ENCODE results near the gene ARID4B.
A peak's percentile ranks its signal among the peaks of the same experiment; 100 is the strongest.
"Not testable (repeated sequence)": the region's sequence is repeated elsewhere in the genome, so short reads cannot be mapped to it uniquely, and the experiment has no call there.

Gene ARID4B

DNA sequence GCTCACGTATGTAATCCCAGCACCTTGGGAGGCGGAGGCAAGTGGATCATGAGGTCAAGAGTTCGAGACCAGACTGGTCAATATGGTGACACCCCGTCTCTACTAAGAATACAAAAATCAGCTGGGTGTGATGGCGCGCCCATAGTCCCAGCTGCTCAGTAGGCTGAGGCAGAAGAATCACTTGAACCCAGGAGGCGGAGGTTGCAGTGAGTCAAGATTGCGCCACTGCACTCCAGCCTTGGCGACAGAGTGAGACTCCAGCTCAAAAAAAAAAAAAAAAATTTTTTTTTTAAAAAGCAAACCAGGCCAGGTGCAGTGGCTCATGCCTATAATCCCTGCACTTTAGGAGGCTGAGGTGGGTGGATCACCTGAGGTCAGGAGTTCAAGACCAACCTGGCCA, 168.7 kb downstream of the ARID4B start:
- DNase-seq: not testable (repeated sequence)

DNA sequence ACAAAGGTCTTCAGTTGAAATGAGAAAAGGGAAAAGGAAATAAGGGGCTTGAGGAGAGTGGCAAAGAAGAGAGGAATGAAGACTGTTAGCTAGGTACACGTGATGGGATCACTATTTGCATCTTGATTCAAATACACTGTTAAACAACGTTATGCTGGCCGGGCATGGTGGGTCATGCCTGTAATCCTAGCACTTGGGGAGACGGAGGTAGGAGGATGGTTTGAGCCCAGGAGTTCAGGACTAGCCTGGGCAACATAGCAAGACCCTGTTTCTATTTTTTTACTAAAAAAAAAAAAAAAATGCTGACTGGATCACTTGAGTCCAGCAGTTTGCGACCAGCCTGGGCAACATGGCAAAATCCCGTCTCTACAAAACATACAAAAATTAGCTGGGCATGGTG, 169.3 kb downstream of the ARID4B start:
- DNase-seq: no peak

DNA sequence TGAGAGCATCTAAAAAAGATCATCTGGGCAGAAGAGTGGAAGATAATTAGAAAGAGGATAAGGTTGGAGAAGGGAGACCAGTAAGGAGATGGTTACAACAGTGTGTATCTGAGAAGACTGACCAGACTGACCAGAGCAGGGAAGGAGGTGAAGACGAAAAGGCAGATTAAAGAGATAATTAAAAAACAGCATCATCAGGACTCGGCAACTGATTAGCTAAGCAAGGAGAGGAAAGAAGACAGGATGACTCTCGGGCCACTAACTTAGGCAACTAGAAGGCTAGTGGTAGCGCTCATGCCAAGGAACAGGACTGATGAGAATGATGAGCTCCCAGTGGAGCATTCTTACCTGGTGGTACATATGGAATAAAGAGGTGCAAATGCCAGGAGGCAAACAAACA, 170.8 kb downstream of the ARID4B start:
- no peak for DNase-seq

DNA sequence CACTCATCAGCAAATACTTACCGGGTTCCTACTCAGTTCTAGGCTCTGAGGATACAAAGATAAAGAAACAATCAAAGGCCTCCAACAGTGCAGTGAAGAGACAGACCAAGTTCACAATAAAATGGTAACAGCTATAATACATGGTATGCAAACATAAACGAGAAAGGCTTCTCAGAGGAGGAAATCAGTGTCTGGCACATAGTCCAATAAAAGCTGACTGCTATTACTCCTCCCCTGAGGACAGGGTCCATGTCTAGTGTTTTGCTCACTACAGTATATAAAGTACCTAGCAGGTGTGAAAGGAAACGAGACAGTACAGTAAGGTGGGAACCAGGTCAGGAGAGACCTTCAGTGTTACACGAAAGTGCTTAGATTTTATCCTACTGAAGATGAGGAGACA, 171.2 kb downstream of the ARID4B start:
- DNase-seq: no peak

DNA sequence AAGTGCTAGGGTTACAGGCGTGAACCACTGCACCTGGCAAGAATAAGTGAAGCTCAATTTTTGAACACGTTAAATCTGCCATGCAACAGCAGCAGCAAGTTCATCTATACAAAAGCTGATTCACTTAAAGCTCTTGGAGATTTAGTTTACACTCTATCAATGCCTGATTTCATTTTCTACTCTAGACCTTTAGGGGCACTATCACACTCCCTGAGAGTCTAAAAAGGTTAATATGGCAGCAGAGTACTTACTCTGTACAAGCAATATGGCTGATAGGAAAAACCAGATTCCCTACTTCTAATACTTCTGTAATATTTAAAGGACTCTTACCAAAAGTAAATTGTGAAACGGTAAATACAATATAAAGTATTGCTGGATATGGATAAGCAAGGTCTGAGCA, 171.7 kb downstream of the ARID4B start:
- no peak for DNase-seq

DNA sequence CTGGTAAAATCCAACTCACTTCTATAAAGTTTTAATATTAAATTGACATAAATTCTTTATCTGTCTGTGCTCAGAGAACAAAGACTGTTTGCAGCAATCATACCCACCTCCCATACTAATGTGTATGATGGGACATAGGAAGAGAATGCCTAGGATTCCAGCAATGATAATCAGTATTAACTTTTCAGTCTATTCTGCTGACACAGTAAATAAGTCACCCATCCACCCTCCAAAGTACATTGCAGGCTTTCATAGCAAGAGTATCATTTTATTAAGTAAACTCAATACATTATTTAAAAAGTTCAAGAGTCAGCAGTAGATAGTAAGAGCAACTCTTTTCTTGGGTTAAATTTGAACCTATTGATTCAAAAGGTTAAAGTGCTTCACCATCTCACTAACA, 175.7 kb downstream of the ARID4B start:
- no peak for DNase-seq

DNA sequence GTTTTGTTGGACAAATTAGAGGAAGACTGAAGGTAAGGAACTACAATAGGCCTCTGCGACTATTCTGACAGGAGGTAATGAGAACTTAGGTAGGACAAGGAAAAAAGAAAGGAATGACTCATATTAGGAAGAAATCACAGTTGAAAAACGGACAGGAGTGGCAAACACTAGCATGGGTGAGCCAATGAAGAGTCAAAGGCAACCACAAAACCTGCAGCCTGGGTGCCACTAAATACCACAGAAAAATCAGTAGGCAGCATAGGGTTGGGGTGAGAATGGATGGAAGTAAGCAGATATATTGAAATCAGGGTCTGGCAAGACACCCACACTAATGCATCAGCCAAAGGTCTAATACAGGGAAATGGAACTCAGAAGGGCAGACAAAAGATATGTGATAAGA, 176.9 kb downstream of the ARID4B start:
- no peak for DNase-seq

DNA sequence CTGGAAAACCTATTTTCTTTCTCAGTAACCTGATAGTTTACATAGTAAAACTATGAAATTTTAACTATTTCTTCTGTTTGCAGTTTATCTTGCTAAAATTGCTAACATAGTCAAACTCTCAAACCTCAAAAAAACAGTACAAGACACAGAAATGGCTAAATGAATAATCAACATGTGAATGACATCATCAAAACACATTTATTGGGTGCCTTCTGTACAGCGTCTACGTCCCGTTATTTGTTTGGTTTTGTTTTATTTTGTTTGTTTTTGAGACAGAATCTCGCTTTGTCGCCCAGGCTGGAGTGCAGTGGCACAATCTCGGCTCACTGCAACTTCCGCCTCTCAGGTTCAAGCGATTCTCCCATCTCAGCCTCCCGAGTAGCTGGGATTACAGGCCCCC, 178.2 kb downstream of the ARID4B start:
- no peak for DNase-seq

DNA sequence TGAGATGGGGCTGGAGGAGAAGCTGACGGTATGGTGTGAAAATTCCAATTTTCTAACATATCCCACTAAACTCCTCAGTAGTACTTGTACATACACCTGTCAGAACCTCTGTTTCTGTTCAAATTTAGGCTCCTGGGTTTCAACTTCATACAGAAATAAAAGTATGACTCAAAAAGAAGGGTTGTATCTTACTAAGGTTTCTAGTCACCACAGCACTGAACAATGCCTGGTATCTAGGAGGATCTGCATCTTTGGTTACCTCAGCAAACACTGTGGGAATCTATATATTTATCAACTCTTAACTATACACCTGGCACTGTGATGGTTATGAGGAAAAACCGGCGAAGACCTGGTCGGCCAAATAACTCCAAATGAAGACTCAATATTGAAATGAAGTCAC, 180.7 kb downstream of the ARID4B start:
- DNase-seq: no peak

DNA sequence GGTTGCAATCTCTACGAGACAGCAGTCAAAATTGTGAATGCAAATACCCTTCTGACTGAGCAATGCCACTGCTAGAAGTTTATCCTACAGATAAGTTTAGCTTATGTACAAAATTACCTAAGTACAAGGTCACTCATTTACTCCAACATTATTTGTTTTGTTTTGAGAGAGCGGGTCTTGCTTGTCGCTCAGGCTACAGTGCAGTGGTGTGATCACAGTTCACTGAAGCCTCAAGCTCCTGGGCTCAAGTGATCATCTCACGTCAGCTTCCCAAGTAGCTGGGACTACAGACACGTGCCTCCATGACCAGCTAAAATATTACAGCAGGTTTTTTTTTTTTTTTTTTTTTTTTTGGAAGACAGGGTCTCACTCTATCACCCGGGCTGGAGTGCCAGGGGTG, 182.3 kb downstream of the ARID4B start:
- no peak for DNase-seq

DNA sequence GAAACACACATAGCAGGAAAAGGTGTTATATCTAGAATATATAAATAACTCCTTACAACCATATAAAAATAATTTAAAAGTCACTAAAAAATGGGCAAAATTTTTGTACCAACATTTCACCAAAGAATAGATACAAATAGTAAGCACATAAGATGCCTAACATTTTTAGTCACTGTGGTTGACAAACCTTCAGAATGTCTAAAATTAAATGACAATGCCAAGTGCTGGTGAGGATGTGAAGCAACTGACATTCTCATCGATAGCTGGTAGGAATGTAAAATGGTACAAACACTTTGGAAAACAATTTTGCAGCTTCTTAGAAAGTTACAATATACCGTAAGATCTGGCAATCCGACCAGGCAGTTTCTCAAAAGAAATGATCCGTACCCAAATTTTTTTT, 185.0 kb downstream of the ARID4B start:
- no peak for DNase-seq

DNA sequence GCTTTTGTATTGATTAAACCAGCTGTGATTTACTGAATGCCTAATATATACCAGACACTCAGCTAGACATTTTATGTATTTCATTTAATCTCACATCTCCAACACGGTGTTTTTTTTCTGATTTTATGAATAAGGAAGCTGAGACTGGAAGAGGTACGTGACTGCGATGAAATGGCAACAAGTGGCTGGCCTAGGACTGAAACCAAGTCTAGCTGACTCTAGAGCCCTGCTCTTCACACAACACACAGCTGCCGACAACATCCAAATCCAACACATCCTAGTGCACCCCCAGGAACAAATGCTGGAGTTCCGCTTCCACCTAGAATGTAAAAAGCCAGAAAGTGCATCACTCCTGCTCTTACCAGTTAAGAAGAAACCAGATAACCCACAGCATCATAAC, 188.7 kb downstream of the ARID4B start:
- no peak for DNase-seq

DNA sequence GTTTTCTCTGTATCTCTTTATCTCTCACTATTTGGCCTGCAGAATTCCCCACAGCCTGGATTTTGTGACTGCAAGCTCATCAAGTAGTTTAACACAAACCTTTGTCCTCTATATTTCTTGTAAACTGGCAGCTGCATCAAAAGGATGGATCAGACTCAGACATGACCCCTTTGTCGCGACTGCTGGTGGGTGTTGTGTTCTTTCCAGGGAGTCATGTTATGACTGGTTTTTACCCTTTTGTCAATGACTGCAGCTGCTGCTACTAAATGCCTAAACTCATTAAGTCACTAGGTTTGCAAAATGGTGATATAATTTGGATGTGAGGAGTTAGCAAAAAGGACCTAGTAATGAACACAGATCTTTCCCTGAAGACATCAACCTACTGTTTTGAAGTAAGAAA, 189.2 kb downstream of the ARID4B start:
- no peak for DNase-seq

DNA sequence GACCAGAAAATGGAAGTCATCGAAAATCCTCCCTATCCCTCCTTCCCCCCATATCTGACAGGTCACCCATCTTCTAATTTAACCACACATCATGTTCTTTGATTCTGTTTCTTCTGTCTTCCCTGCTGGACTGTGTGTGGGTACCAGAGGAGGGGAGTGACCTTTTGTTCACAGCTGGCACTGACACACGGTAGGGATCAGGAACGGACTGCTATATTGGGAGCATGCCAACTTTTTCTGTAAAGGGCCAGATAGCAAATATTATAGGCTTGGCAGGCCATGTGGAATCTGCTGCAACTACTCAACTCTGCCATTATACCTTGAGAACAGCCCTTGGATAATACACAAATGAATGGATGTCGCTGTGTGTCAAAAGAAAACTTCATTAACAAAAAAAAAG, 191.9 kb downstream of the ARID4B start:
- DNase-seq: no peak

DNA sequence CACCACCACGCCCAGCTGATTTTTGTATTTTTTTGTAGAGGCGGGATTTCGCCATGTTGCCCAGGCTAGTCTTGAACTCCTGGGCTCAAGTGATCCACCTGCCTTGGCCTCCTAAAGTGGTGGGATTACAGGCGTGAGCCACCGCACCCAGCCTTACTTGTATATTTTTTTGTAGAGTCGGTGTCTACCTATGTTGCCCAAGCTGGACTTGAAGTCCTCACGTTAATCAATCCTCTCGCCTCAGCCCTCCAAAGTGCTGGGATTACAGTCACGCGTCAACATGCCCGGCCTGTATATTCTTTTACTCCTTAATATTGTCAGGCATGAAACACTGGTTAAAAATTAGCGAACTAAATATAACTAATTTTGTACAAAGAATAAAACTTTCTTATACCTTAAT, 193.8 kb downstream of the ARID4B start:
- no peak for DNase-seq

DNA sequence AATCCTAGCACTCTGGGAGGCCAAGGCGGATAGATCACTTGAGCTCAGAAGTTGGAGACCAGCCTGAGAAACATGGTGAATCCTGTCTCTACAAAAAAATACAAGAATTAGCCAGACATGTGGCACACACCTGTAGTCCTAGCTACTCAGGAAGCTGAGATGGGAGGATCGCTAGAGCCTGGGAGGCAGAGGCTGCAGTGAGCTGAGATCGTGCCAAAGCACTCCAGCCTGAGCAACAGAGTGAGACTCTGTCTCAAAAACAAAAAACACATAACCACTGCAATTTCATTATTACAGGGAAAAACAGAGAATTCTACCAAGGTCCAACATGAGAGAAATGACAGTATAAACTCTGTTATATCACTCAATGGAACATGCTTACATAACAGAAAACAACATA, 194.9 kb downstream of the ARID4B start:
- no peak for DNase-seq

DNA sequence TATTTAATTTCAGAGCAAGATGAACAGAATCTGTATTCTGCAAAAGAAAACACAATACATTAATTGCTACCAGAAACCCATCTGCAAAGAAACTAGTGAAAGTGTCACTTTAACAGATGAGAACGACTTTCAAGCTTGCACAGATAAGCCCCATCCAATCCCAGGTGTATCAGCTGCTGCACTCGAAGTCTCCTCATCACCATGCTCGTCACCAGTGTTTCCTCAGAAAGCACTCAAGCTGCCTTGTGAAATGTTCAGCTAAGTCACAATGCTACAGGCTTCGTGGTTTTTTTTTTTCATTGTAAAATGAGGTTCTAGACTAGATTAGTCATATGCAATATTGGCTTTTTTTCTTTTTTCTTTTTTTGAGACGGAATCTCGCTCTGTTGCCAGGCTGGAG, 196.0 kb downstream of the ARID4B start:
- no peak for DNase-seq

DNA sequence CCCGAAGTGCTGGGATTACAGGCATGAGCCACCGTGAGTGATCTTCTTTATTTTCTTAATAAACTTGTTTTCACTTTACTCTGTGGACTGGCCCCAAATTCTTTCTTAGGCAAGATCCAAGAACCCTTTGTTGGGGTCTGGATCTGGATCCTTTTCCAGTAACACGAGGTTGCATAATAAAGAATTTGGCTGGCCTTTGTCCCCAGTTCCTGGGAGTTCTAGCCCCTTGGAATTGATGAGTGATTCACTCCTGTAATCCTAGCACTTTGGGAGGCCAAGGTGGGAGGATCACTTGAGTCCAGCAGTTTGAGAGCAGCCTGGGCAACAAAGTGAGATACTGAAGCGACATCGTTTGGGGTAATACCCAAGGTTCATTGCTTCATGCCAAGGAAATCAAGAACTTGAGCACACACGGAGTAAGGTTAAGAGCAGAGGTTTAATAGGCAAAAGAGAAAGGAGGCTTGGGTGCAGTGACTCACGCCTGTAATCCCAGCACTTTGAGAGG, 197.2 kb downstream of the ARID4B start:
- no peak for DNase-seq

DNA sequence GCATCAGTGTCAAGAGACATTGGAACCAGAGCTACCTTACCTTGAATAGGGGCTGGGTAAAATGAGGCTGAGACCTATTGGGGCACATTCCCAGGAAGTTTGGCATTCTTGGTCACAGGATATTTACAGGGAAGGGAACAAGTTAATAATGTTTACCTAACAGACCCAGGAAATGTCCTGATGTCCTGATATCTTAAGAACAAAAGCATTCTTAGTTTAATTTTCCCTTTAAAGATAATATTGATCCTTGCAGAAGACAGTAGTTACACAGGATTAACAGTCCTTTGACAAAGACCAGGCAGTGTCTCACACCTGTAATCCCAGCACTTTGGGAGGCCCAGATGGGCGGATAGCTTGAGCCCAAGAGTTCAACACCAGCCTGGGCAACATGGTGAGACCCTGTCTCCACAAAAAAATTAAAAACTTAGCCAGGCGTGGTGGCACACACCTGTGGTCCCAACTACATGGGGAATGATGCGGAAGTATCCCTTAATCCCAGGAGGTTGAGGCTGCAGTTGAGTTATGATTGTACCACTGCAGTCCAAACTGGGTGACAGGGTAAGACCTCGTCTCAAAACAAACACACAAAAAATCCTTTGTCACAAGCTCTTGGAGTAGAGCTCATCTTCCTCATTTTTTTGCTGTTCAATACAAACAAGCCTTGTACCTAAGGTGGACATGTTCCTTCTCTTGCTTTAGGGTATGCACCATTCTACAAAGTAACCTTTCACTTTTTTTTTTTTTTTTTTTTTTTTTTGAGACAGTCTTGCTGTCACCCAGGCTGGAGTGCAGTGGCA, 198.0 kb downstream of the ARID4B start:
- DNase-seq: no peak

DNA sequence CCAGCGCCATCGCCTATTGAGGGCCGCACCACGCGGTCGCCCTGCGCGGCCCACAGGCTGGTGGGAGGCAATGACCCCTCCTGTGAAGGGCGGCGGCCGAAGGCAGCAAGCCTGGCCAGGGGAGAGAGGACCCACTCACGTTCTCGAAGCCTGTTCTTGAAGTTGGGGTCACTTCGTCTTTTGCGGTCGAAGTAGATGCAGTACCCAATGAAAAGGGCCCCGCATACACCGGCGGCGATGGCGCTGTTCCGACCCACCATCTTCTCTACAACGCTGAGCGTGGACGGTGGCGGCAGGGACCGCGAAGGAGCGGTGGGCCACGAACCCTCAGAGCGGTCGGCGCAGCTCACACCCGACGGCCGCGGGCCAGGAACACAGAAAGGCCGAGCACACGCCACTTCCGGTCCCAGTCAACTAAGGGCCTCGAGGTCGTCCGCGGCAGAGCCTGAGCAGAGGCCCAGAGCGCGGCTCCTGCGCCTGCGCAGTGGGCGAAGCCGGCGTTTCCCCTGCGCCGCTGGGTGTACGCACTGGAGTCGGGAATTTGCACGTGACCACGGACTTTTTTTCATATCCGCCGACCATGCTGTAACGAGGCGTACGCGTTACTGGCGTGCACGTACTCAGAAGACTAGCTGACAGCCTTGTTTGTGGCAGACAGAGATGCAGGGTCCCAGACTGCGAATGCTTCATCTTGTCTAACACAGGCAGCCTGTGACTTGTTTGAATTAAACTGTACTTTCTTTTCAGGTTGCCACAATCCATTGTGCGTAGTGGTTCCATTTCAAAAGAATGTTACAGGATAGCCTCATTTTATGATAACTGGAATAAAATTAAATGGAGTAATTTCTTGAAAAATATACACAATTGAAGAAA, 199.3 kb downstream of the ARID4B start, which contains the start of gene TOMM20:
TOMM20 (minus strand) TSS at position 382 of the 873 bp plus-strand sequence; CDS start at position 260, 122 bp downstream.
- peak; percentile 95 to 98 for DNase-seq

DNA sequence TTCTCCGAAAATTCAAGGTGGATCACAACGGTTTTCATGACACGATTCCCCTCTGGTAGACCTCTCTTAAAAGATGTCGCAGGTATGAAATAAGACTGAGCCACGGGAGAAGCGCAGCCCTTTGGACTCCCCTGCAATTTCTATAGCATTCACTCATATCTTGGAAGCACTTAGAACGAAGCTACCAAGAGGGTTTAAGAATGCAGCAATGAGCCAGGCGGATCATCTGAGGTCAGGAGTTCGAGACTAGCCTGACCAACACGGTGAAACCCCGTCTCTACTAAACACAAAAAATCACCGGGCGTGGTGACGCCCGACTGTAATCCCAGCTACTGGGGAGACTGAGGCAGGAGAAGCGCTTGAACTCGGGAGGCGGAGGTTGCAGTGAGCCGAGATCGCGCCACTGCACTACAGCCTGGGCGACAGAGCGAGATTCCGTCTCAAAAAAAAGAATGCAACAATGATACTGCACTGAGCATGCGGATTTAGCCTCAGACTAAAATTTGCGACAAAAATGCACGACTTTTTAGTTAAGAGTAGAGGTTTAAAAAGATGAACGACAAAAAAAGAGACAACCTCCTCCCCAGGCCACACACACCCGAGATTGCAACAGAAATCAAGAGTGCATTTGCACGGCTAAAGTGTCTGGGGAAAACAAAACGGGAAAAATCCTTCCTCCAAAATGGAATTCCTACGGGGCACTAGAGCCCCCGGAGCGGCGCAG, 200.1 kb downstream of the ARID4B start:
- no peak for DNase-seq

DNA sequence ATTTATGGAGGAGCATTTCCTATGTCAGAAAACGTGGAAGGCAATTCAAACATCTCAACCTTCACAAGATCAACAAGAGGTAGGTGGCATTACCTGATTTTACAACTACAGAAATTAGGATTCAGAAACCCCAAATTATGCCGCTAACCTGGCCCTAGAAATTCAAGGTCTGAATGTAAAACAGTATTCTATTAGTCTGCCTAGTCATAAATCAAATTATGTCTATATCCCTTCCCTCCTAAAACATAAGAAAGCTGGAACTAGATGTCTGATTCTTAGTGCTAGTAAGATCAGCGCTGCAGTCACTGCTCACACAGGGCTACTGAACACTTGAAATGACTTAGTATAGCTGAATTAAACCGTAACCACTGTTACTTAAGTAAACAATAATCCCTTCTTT, 200.8 kb downstream of the ARID4B start:
- no peak for DNase-seq

DNA sequence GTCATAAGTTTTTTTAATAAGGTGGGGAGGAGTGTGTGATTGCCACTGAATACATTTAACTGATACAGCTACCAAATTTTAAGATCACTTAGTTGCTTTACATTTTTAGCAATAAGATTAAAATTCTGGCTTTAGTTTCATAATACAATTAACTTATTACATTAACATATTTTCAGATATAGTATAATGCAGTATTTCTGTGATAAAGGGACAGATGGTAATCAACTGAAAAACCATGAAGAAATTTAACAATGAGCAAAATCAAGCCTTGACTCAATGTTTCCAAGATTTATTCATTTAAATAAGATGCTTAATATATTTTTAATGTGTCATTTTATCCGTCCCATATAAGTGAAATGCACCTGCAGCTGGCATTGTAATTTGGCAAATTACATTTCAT, 203.3 kb downstream of the ARID4B start:
- no peak for DNase-seq

Measured in NCI-H1930 (cell line).